Stimulated activated CD8-positive, alpha-beta memory T cell treated with anti-CD3 and anti-CD28 coated beads, Interleukin-7, amount 100 ng/mL, for 4 hours (primary cell): ENCODE data around the gene POLD4.

Experiments
- DNase-seq, 2 donors: peaks; one replicate each; pipeline ENCODE4 v3.0.0-alpha.2; 2020; ENCODE audit warnings: low read depth in 2 of 2

Gene POLD4

DNA sequence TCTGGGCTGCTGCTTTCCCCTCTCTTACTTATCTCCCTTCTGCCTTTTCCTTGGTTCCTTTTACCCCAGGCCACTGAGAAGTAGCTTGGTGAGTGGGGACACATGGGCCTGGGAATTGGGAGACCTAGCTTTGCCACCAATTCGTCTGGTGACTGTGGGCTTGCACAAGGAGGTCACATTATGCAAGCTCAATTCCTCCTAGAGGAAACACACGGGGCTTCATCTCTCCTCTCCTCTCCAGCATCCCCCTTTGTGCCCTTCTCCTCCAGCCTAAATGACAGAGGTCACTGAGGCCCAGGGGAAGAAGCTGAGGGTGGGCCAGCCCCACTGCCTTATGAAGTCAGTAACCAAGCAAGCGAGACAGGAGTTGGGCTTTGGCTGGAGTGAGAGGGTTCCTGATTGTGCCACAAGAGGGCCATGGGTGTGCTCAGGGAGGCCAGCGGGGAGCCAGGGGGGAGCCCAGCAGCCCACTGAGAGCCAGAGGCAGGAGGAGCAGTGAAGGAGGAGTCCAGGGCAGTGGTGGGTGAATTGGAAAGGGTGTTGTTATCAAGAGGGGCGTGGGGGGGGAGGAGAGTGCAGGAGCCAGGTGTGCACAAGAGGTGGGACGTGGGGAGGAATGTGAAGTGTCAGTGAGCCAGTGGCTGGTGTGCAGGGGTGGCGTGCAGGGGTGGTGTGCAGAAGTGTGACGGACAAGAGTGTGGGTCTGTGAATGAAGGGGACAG is 18.0 kb upstream of the POLD4 start:
- DNase-seq: no peak

DNA sequence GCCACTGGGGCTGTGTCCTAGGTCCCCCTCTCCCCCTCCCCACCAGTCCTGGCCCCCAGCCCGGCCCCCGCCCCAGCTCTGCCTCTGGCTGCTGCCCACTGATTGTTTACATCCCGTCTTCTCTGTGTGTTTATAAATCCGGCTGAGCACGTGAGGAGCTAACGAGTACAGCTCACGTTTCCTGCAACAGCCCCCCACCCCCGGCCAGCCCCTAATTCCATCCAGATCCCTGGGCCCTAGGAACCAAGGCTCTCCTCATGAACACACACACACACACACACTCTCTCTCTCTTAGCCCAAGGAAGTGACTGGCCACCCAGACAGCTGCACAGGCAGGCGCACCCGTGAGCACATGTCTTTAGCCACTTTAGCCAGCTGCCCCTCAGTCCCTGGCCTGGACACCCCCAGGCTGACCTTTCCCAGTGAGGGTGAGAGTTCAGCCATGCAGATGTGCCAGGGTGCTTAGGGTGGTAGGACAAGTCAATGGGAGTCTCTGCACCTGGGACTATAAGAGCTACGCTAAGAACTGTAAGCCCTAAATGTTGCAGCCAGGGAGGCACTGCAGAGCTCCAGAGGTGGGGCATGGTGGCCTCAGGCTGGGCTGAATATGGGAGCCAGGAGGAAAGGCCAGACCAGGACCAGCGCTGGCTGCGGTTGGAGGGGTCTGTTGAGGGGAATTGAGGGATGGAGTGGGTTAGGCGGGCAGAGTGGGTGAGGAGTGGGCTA is 17.2 kb upstream of the POLD4 start:
- DNase-seq: no peak

DNA sequence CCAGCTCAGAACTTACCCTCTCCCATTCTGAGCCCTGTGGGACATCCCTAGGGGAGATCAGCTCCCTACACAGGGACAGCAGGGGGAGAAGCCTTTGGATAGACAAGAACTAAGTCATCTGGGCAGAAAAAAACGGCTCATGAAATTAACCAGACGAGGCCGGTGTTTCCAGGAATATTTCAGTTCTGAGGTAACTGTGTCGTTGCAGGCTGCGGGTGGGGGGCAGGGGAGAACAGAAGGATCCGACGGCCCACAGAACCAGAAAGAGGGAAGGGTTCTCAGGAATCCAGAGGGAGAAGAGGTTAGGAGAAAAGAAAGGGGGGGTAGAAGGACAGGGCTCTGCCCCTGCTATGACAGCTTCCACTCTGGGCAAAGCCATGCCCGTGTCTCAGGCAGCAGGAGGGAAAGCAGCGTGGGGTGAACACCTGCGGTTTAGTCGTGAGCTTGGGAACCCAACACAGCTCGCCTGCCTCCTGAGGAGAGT is 16.5 kb upstream of the POLD4 start:
- no peak for DNase-seq

DNA sequence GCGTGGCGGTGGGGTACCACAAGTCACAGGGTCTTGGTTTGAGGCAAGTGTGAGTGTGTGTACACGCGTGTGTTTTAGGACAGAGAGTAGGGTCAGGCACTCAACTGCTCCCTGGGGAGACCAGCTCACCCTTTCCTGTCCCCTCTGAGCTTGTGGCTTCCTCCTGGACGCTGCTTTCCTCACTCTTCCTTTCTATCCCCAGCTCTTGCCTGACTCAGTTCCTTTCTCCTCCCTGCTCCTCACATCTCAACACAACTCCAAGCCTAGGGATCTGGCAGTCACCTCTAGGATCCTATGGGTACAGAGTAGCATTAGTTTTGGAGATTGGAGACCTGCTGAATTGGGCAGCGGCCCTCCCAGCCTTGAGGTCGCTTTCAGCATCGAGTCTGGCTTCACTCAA is 15.9 kb upstream of the POLD4 start:
- no peak for DNase-seq

- peak in 1 of 2 donors; percentile 24 for DNase-seq
Observed at GRCh38 chr11:67368621-67369020, 15.3 kb upstream of the POLD4 start.

DNA sequence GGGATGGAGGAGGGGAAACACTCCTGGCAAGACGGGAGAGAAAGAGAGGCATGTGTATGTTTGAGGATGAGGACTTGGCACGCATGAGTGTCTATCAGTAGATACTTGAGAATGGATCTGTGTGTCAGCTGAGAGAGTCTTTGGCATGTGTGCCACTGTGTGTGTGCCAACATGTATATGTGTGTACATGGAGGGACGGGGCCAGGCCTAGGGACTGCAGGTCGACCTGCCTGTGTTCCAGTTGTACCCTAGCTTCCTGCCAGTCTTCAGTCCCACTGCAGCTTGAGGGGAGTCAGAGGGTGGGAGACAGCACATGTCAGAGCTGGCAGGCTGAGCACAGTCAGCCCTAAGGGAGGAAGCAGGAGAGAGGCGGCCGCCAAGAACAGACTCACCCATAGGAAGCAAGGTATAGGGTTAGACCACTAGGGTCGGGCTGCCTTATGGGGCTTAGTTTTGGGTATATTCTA is 14.4 kb upstream of the POLD4 start:
- DNase-seq: no peak

- no peak for DNase-seq
Observed at GRCh38 chr11:67366961-67367760, 13.8 kb upstream of the POLD4 start.

- no peak for DNase-seq
Observed at GRCh38 chr11:67366546-67366945, 13.2 kb upstream of the POLD4 start.

DNA sequence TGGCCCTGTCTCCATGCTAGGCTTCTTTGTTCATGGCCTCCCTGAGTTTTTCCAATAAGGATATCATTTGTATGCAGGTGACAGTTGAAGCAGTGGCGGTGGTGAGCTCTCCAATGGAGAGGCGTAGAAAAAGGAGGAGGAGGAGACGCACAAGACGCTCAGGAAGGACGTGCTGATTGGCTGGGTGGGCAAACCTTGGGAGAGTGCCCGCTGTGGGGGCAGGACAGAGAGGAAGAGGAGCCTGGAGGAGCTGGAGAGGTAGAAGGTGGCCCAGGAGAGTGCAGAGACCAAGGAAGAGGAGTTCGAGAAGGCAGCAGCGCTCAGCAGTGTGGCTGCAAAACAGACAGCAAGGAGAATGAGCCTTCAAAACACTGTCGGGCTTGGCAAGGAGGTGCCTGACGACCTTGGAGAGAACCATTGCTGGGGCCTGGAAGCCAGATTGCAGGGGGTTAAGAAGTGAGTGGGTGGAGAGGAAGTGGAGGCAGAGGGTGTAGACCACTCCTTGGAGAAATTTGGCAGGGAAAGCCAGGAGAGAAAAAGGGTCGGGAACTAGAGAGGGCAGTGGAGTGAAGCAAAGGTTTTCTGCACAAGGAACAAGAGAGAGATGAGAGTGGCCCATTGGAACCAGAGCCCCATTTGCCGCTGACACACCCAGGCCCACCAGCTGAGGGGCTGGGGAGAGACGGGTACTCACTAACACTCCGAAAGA is 12.5 kb upstream of the POLD4 start:
- DNase-seq: no peak

GRCh38 chr11:67364783-67365722 is 11.7 kb upstream of the POLD4 start:
- DNase-seq: no peak

- no peak for DNase-seq
Observed at GRCh38 chr11:67364169-67364568, 10.8 kb upstream of the POLD4 start.

DNA sequence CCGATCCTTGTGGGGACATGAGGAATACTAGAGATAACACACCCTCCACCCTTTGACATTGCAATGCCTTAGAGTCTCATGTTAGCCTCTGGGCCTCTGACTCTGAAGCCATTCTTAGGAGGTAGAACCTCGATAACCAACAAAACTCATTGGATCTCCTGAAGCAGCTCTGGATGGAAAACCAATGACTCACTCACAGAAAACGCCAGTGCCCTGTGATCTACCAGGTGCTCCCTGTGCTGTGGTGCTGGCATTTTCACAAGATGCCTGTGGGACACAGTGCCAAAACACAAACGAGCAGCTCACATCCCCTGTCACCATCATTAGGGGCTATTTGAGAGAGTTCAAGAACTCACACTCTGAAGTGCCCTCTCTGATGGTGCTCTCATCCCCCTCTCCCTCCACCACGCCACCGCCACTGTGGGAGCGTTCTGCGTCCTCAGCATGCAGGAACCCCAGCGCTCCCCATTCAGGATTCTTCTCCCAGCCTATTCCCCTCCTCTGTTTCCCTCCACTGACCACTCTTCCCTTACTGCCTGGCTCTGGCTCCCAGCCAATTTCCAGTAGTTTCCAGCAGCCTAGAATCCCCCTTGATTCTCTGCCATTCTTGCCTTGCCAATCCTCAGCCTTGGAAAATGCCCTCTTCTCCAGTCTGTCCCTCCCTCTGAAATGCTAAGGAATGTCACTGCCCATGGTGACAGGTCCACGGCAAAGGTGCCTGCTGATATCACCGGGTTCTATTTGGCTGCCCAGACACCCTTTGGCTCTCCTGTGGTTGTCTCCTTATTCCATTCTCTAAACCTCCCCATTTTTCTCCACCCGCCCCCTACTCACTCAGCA is 4.7 kb upstream of the POLD4 start:
- no peak for DNase-seq

GRCh38 chr11:67356864-67357561 is 3.7 kb upstream of the POLD4 start:
- DNase-seq: peak in 1 of 2 donors; percentile 45

DNA sequence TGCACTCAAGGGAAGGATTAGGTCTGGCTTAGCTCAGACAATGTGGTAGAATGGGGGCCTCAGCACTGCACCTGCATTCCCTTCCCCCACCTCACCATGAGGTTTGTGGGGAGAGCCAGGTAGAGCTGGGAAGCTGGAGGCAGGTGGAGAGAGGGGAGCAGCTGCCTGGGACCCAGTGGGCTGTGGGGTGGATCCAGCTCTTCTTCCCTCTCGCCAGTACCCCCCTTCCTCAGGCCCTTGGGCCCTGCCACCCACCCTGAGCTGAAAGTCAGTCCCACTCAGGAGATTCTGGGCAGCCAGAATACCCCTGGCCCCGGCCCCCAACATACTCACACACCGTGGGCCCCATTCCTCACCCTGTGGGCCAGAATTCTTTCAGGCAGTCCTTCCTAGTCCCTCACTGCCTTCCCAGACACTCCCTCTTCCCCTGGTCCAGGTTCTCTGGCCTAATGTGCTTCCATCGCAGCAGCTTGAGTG is 3.1 kb upstream of the POLD4 start:
- no peak for DNase-seq

- DNase-seq: no peak
Observed at GRCh38 chr11:67355794-67356386, 2.5 kb upstream of the POLD4 start.

DNA sequence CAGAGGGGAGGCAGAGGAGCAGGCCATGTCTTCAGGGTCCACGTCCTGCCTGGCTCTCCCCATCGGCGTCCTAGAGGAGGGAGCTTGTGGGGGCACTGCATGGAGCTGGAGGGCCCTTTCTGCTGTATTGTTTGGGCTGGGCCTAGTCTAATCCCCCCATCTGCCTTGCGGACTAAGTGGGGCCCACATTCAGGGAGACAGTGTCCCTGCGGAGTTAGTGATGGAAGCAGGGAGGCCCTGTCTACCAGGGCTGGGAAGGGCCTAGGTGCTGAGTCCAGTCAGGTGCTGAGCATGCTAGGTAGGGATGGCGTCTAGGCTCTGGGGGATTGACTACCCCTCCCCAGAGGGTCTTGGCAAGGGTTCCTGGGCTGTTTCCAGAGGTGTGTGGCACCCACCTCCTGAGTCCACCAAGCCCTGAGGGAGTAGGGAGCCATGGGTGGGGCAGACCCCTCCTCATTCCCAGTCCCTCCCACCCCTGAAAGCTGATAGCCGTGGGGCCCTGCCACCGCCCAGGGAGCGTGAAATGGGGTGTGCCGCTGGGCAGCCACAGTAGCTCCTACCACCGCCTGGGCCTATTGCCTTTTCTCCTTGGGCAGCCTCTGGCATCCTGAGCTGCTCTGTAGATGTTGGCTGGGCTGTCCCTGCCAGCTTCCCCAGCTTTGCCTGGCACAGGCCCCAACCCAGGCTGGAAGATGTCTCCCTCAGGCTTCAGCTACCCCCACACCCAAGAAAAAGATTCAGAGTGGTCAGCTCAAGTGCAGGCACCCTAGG is 1.9 kb upstream of the POLD4 start:
- no peak for DNase-seq
